ENCODE results near the gene LRMDA.

- TF ChIP-seq CTCF (IDR thresholded peaks at IDR 0.05) = no peak
- TF ChIP-seq EZH2 (IDR thresholded peaks at IDR 0.05; ENCODE audit: borderline replicate concordance, insufficient read depth, low read depth, low read length, poor library complexity, severe bottlenecking) = no peak
Observed at GRCh38 chr10:75904499-75905283, 473.3 kb downstream of the LRMDA start.
